HCT116 (cell line): ENCODE results near the gene ASB10.

Source experiments
- CEBPB ChIP-seq: IDR thresholded peaks from 2 replicates; pipeline ENCODE4 v1.6.1; 2012; ENCODE audit warnings: low read depth
- CTCF ChIP-seq, 3 experiments: fragments of 200-600 bp in 1 of 3; sonication (generic) in 1 of 3; IDR thresholded peaks in 2 of 3; conservative IDR thresholded peaks in 1 of 3; 2 replicates each; pipeline ENCODE4 v1.5.1; 2012 to 2017; ENCODE audit warnings: low read depth in 2 of 3, low read length in 2 of 3, antibody characterized with exemption in 1 of 3, borderline replicate concordance in 1 of 3, control low read depth in 1 of 3, mild to moderate bottlenecking in 1 of 3, mixed read lengths in 1 of 3, mixed run types in 1 of 3, moderate library complexity in 1 of 3; ENCODE audit not compliant: insufficient read depth in 1 of 3
- EZH2phosphoT487 ChIP-seq: fragments of 200-600 bp; IDR thresholded peaks from 2 replicates; pipeline ENCODE4 v1.6.1; 2018; ENCODE audit warnings: antibody characterized with exemption, borderline replicate concordance
- POLR2A ChIP-seq: IDR thresholded peaks from 2 replicates; pipeline ENCODE4 v1.7.0; 2011; ENCODE audit warnings: borderline replicate concordance; ENCODE audit not compliant: insufficient read depth, insufficient read length; ENCODE audit errors: extremely low read depth
- ZFX ChIP-seq: fragments of 450-650 bp; IDR thresholded peaks from 2 replicates; pipeline ENCODE4 v1.6.1; 2017
- ZNF274 ChIP-seq: fragments of 200-500 bp; sonication (Bioruptor generic); IDR thresholded peaks from 2 replicates; pipeline ENCODE4 v1.6.1; 2014; ENCODE audit warnings: mild to moderate bottlenecking, low read depth, low read length, inconsistent platforms

GRCh38 chr7:151126491-151127137 is 60.4 kb downstream of the ASB10 start:
- TF ChIP-seq CTCF (IDR thresholded peaks at IDR 0.05 in 2 of 3, conservative IDR thresholded peaks at IDR 0.05 in 1 of 3; ENCODE audit: borderline replicate concordance in 1 of 3, insufficient read depth in 1 of 3, low read depth in 2 of 3, low read length in 2 of 3), result no peak
- TF ChIP-seq CEBPB, result no peak
- TF ChIP-seq POLR2A, result no peak
- no peak for TF ChIP-seq ZFX
- TF ChIP-seq EZH2phosphoT487, result no peak
- no peak for TF ChIP-seq ZNF274
